ENCODE results near the gene TRIM37.
"Not testable (repeated sequence)": the region's sequence is repeated elsewhere in the genome, so short reads cannot be mapped to it uniquely, and the experiment has no call there.

DNA sequence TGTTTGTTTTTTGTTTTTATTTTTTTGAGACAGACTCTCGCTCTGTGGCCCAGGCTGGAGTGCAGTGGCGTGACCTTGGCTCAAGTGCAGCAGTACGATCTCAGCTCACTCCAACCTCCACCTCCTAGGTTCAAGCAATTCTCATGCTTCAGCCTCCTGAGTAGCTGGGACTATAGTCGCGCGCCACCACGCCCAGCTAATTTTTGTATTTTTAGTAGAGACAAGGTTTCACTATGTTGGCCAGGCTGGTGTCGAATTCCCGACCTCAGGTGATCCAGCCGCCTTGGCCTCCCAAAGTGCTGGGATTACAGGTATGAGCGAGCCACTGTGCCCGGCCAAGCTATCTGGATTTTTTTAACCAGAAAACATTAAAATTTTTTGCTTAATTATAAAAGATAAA, 16.1 kb downstream of the TRIM37 start:
- TF ChIP-seq, protein P1, sequence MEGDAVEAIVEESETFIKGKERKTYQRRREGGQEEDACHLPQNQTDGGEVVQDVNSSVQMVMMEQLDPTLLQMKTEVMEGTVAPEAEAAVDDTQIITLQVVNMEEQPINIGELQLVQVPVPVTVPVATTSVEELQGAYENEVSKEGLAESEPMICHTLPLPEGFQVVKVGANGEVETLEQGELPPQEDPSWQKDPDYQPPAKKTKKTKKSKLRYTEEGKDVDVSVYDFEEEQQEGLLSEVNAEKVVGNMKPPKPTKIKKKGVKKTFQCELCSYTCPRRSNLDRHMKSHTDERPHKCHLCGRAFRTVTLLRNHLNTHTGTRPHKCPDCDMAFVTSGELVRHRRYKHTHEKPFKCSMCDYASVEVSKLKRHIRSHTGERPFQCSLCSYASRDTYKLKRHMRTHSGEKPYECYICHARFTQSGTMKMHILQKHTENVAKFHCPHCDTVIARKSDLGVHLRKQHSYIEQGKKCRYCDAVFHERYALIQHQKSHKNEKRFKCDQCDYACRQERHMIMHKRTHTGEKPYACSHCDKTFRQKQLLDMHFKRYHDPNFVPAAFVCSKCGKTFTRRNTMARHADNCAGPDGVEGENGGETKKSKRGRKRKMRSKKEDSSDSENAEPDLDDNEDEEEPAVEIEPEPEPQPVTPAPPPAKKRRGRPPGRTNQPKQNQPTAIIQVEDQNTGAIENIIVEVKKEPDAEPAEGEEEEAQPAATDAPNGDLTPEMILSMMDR (IDR thresholded peaks at IDR 0.05): not testable (repeated sequence)
- not testable (repeated sequence) for TF ChIP-seq POLR2A (IDR thresholded peaks at IDR 0.05)
